B cell (primary cell): ENCODE results near the gene ARFGAP3. TPM values are rescaled to one million over a fixed set of nuclear protein-coding genes. Genes with fewer than 3 reads are reported as not detected.

Experiments used
- ATAC-seq: fragments of 200-7000 bp; cut with Tn5 transposase; one replicate; pipeline ENCODE4 v1.10.0; 2021; ENCODE audit warnings: low read depth, mild to moderate bottlenecking, moderate number of reproducible peaks, moderate library complexity
- CTCF ChIA-PET: fragments of 350-600 bp; sonication (Branson Sonifier 250); formaldehyde crosslinking; loops from one replicate; lab custom pipeline; 2021; ENCODE audit warnings: antibody characterized with exemption, inconsistent platforms; lab: Charles Lee
- POLR2A ChIA-PET: fragments of 350-600 bp; sonication (Branson Sonifier 250); formaldehyde crosslinking; loops from one replicate; lab custom pipeline; 2021; ENCODE audit warnings: antibody characterized with exemption; lab: Charles Lee
- DNase-seq: peaks from one replicate; pipeline ENCODE4 v3.0.0; 2013
- H2AFZ ChIP-seq: 2 replicates; pipeline ENCODE4 v1.6.1; 2012; ENCODE audit warnings: mild to moderate bottlenecking, low read depth, low read length; ENCODE audit not compliant: insufficient read depth, poor library complexity, severe bottlenecking
- H3K27ac ChIP-seq, 2 donors: 1 replicate in 1 of 2; 2 replicates in 1 of 2; pipeline ENCODE4 v1.5.1; 2012 to 2013; ENCODE audit warnings: low read length in 2 of 2, mild to moderate bottlenecking in 2 of 2, moderate library complexity in 1 of 2
- H3K27me3 ChIP-seq, 4 experiments: fragments of 200-600 bp in 1 of 4; sonication (generic) in 1 of 4; replicated peaks in 1 of 4; 1 replicate in 2 of 4; 2 replicates in 2 of 4; pipeline versions ENCODE4 v1.6.1 to v1.7.0; 2013 to 2016; ENCODE audit warnings: low read length in 3 of 4, mild to moderate bottlenecking in 2 of 4, mixed read lengths in 1 of 4, moderate library complexity in 1 of 4; ENCODE audit not compliant: insufficient read depth in 4 of 4, control insufficient read depth in 3 of 4; ENCODE audit errors: control extremely low read depth in 1 of 4
- H3K36me3 ChIP-seq, 2 experiments: replicated peaks in 1 of 2; 1 replicate in 1 of 2; 2 replicates in 1 of 2; pipeline versions ENCODE4 v1.6.1 to v1.7.1; 2013; ENCODE audit warnings: low read length in 1 of 2; ENCODE audit not compliant: insufficient read depth in 2 of 2, control insufficient read depth in 1 of 2; ENCODE audit errors: control extremely low read depth in 1 of 2, extremely low read depth in 1 of 2
- H3K4me1 ChIP-seq, 2 donors: fragments of 200-600 bp in 1 of 2; sonication (generic) in 1 of 2; 1 replicate in 1 of 2; 2 replicates in 1 of 2; pipeline versions ENCODE4 v1.5.1 to v1.6.1; 2013 to 2017; ENCODE audit warnings: low read length in 2 of 2; ENCODE audit not compliant: control insufficient read depth in 2 of 2, insufficient read depth in 2 of 2
- H3K4me2 ChIP-seq: replicated peaks from 2 replicates; pipeline ENCODE3; 2012; ENCODE audit warnings: mild to moderate bottlenecking, low read depth, low read length; ENCODE audit not compliant: poor library complexity, severe bottlenecking
- H3K4me3 ChIP-seq, 5 experiments: fragments of 200-600 bp in 1 of 5; sonication (generic) in 1 of 5; 1 replicate in 3 of 5; 2 replicates in 2 of 5; pipeline versions ENCODE4 v1.5.1 to v1.7.0; 2011 to 2016; ENCODE audit warnings: low read length in 4 of 5, mild to moderate bottlenecking in 4 of 5, low read depth in 2 of 5, control low read depth in 1 of 5, moderate library complexity in 1 of 5; ENCODE audit not compliant: insufficient read depth in 1 of 5; ENCODE audit errors: control extremely low read depth in 1 of 5, extremely low read depth in 1 of 5
- H3K79me2 ChIP-seq: fragments of 200-600 bp; sonication (generic); one replicate; pipeline ENCODE4 v1.6.0; 2016; ENCODE audit warnings: low read length; ENCODE audit not compliant: control insufficient read depth, insufficient read depth
- H3K9ac ChIP-seq: fragments of 200-600 bp; sonication (generic); 2 replicates; pipeline ENCODE4 v1.6.1; 2017; ENCODE audit warnings: mild to moderate bottlenecking, low read length, moderate library complexity
- H3K9me3 ChIP-seq, 3 donors: one replicate each; pipeline versions ENCODE4 v1.6.1 to v1.7.1; 2013; ENCODE audit warnings: low read length in 2 of 3; ENCODE audit not compliant: control insufficient read depth in 2 of 3, insufficient read depth in 1 of 3; ENCODE audit errors: control extremely low read depth in 1 of 3
- H4K20me1 ChIP-seq: 2 replicates; pipeline ENCODE4 v1.6.0; 2012; ENCODE audit warnings: mild to moderate bottlenecking, low read length; ENCODE audit not compliant: insufficient read depth, control insufficient read depth, poor library complexity, severe bottlenecking
- H3K27ac Mint-ChIP-seq: one replicate; pipeline ENCODE4 v1.8.0; 2021; ENCODE audit warnings: mixed read lengths
- H3K27me3 Mint-ChIP-seq: one replicate; pipeline ENCODE4 v1.8.0; 2021; ENCODE audit warnings: mixed read lengths
- H3K4me1 Mint-ChIP-seq: one replicate; pipeline ENCODE4 v1.8.0; 2021; ENCODE audit warnings: mixed read lengths
- H3K4me3 Mint-ChIP-seq: one replicate; pipeline ENCODE4 v1.8.0; 2021; ENCODE audit warnings: mixed read lengths
- H3K9me3 Mint-ChIP-seq: one replicate; pipeline ENCODE4 v1.8.0; 2022; ENCODE audit warnings: mixed read lengths; ENCODE audit not compliant: insufficient read depth
- CTCF ChIP-seq: fragments of 200-600 bp; IDR thresholded peaks from one replicate; pipeline ENCODE4 v1.8.0; 2022; ENCODE audit warnings: antibody characterized with exemption, mild to moderate bottlenecking
- EZH2 ChIP-seq: IDR thresholded peaks from 2 replicates; pipeline ENCODE4 v1.6.1; 2012; ENCODE audit warnings: borderline replicate concordance, low read depth, mild to moderate bottlenecking, moderate library complexity, low read length; ENCODE audit not compliant: insufficient read depth, poor library complexity, severe bottlenecking
- WGBS: methylation state at CpG from one replicate; pipeline ENCODE4 v1.1.5; 2013; ENCODE audit warnings: missing lambda C conversion rate; ENCODE audit not compliant: insufficient coverage; 5-methylcytosine and 5-hydroxymethylcytosine counted together
- intact Hi-C: fragments of 100-400 bp; cut with micrococcal nuclease; formaldehyde crosslinking; loops from one replicate; pipeline ENCODE4 v1.10.0; 2022
- polyA plus RNA-seq: library from polyadenylated mRNA; depleted of rRNA; stranded (reverse); fragments of >200 nt; gene quantifications from 2 replicates; pipeline ENCODE4 v1.2.3, GENCODE V29; 2012
- total RNA-seq, 2 donors: library from RNA; stranded (reverse); fragments of 120-200 nt in 1 of 2; gene quantifications; 1 replicate in 1 of 2; 2 replicates in 1 of 2; pipeline versions ENCODE4 v1.2.3 to v1.2.4, GENCODE V29; 2013 to 2022

Gene ARFGAP3
- total and polyA plus RNA-seq, 2 donors (not counting 1 experiment from before 2014, with no cell fraction given), result 10.7 to 33.2 TPM

GRCh38 chr22:42876041-42876440, 19.0 kb upstream of the ARFGAP3 start:
- no peak overlapping the region for H3K9ac ChIP-seq
- WGBS, result 98% methylated on average over 6 of the region's 17 CpGs
- ChIA-PET CTCF (no interaction called here), POLR2A (no interaction called here)
- no peak for TF ChIP-seq EZH2
- no peak for TF ChIP-seq CTCF
- H3K27ac ChIP-seq, result no peak overlapping the region
- no peaks in the 10 kb centered on the region for H3K4me1 ChIP-seq
- DNase-seq (no peak), ATAC-seq (no peak)
- H4K20me1 ChIP-seq, result no peaks in the 10 kb centered on the region
- Mint-ChIP-seq H3K4me3 (no peak overlapping the region), H3K4me1 (no peaks in the 10 kb centered on the region), H3K27ac (no peak overlapping the region), H3K27me3 (no peaks in the 10 kb centered on the region), H3K9me3 (no peaks in the 10 kb centered on the region)
- no peak overlapping the region for H3K4me3 ChIP-seq
- no peak overlapping the region for H2AFZ ChIP-seq
- H3K27me3 ChIP-seq, result no peaks in the 10 kb centered on the region
- no peaks in the 10 kb centered on the region for H3K9me3 ChIP-seq
- intact Hi-C loops, result no loop called here
- peaks cover 0 to 88% of the 10 kb centered on the region in 2 experiments for H3K36me3 ChIP-seq
- H3K79me2 ChIP-seq, result no peaks in the 10 kb centered on the region
- H3K4me2 ChIP-seq, result no peak overlapping the region

DNA sequence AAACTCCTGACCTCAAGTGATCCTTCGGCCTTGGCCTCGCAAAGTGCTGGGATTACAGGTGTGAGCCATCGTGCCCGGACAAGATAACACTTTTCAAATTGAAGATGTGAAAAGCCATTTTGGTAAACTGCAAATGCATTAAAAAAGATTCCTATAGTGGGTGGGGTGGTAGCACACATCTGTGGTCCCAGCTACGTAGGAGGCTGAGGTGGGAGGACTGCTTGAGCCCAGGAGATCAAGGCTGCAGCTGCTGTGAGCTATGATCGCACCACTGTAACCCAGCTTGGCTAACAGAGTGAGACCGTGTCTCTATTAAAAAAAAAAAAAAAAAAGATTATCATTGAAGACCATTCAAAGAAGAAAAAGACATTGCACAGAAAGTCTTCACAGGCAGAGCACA, 16.9 kb upstream of the ARFGAP3 start:
- POLR2A ChIA-PET, result no interaction called here

More for the DNA sequence above, 16.9 kb upstream of the ARFGAP3 start:
- H3K4me1 ChIP-seq, result no peaks in the 10 kb centered on the region
- CTCF ChIA-PET, result interaction anchor here (0.8 to 1.9 kb wide), 2 partner anchors 9 to 155 kb away, joined by 3 to 7 read pairs; no protein-coding TSS in a partner anchor
- Mint-ChIP-seq H3K27ac (no peak overlapping the region), H3K27me3 (no peaks in the 10 kb centered on the region), H3K4me3 (no peak overlapping the region), H3K9me3 (no peaks in the 10 kb centered on the region), H3K4me1 (no peaks in the 10 kb centered on the region)
- H4K20me1 ChIP-seq, result no peaks in the 10 kb centered on the region
- no peak overlapping the region for H3K4me3 ChIP-seq
- no peak for TF ChIP-seq CTCF
- TF ChIP-seq EZH2, result no peak
- no peak overlapping the region for H3K9ac ChIP-seq
- 92% methylated on average over 5 of the region's 7 CpGs for WGBS
- intact Hi-C loops, result no loop called here
- ATAC-seq (no peak), DNase-seq (no peak)
- no peaks in the 10 kb centered on the region for H3K79me2 ChIP-seq
- no peak overlapping the region for H2AFZ ChIP-seq
- H3K27me3 ChIP-seq, result no peaks in the 10 kb centered on the region
- no peaks in the 10 kb centered on the region for H3K9me3 ChIP-seq
- no peak overlapping the region for H3K27ac ChIP-seq
- H3K36me3 ChIP-seq, result peaks cover 0 to 85% of the 10 kb centered on the region in 2 experiments
- H3K4me2 ChIP-seq, result no peak overlapping the region
